ENCODE measurements around the gene SMOC1.
A peak's percentile ranks its signal among the peaks of the same experiment; 100 is the strongest.

The SMOC1 gene

DNA sequence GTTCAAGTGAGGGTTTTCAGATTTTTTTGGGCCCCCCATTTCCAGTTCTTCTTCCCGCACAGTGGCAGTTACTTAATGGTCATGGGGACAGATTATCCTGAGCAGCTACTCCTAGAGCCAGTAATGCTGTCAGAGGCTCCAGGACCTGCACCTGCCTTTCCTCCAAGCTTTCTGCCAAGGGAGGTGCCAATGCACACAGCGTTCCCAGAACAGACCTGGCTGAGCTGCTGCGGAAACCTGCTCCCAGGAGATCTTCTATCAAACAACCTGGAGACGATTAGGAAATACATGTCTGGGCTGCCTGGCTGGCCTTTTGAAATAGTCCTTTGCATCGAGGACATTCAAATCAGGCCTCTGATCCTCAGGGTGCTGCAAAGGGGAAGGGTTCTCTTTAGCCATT, 188.6 kb downstream of the SMOC1 start:
- no peak for DNase-seq (ENCODE audit: low read depth, low spot score)

DNA sequence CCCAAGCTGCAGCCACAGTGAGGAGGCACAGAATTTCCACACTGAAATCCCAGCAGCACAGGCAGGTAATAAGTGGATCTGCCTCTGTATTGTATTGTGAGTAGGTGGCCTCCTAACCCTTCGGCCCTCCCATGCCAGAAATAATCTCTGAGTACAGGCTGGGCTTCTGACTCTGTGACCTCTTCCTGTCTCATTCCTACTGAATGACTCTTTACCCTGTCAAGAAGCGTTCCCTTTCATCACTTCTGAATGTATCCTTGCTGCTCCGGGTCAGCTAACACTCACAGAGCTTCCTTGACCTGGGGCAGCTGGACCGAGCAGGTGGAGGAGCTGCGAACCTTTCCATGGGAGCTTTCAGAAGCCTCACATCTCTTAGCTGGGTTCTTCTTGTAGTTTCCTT, 190.0 kb downstream of the SMOC1 start:
- H3K27ac ChIP-seq, result no peak overlapping the region
- DNase-seq (ENCODE audit: low read depth, low spot score), result no peak

More for the DNA sequence above, 188.6 kb downstream of the SMOC1 start:
- H3K27ac ChIP-seq, result no peak overlapping the region

DNA sequence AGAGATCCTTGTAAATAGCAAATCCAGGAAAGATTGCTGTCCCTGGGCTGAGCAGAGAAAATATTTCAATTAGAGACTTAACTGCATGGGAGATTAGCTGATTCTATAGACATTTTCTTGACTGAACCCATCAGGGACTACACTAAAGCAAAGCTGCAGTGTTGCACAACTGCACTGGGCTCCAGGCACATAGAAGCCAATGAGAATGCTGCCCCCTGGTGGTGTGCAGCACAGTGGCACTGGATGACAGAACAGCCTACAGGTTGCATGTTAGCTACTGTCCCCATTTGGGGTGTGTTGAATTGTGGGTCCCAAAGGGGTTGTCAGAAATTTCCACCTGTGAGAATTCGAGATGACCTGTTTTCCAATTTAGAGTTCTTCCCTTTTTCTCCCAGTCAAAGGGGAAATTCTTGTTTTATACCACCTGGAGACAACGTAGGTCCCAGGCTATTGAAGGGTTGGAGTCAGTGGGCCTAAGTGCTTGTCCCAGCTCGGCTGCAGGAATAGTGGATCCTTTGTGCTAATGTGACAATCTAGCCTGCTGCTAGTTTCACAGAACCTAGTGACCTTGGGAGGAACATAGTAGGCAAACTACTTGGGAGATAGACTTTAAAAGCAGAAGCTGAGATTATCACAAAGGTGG, 194.8 kb downstream of the SMOC1 start:
- peak; percentile 16 for DNase-seq (ENCODE audit: low read depth, low spot score)
- no peak overlapping the region for H3K27ac ChIP-seq

DNA sequence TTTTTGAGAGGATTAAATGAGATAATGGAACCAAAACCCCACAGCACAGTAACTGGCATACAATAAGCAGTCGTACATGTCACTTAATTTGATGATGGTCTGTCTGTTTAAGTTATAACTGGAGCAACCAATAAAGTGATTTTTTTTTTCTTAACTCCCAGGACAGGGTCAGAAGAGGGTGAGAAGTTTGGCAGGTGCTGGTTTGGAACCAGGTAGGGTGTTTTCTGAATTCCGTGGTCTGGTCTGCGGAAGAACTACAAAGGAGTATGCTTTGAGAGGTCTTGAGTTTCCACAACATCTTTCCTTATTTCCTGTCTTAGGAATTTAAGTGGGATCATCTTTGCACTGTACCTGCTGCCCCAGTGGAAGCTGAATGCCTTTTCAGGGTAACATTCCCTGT, 197.8 kb downstream of the SMOC1 start:
- no peak overlapping the region for H3K27ac ChIP-seq
- DNase-seq (ENCODE audit: low read depth, low spot score), result no peak

DNA sequence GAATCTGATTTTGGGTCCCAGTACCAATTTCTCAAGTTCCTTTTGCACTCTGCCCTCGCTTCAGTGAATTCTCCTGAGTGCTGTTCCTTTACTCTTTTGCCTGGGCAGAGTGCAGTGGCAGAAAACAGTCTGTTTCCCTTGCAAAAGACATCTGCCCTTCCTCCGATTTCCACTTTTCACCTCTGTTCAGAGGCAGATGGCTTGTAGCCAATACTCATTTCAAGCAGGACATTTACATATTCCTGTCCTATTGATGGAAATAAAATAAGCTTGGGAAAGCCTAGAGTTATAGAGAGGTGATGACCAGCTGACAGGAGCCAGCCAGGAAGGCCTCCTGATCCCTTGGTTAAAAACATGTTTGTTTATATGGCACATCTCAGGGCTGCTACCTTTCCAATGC, 198.5 kb downstream of the SMOC1 start:
- no peak for DNase-seq (ENCODE audit: low read depth, low spot score)
- no peak overlapping the region for H3K27ac ChIP-seq

DNA sequence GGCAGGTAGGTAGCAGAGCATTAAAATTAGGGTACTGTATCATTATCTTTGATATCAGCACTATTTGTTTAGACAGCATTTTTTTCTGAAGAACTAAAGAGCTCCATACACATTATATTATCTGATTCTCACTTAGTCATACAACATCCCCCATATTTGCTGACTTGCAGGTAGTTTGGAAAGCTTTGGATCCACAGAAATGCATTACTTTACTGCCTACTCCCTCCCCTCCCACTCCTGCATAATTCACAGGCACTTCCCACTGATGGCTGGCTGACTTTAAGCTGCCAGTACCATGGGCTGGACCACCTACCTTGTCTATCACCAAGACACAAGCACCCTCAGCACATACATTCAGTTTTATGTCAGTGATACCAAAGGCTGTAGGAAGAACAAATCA, 199.1 kb downstream of the SMOC1 start:
- no peak overlapping the region for H3K27ac ChIP-seq
- no peak for DNase-seq (ENCODE audit: low read depth, low spot score)

DNA sequence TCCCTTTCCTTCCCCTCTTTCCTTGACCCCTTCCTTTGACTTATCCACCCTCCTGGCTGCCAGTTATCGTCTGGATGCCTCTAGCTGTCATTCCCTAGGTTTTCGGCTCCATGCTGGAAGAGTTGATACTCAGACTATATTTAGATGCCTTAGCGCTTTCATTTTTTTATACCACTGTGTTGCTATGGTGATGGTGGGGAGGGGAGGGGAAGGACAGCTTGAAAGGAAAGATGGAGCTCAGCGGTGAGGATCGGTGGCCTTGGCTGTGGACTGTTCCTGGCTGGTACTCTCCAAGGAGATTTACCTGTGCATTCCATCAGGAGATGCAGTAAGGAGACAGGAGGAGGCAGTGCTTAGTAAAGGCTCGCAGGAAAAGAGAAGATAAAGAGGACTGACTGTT, 200.9 kb downstream of the SMOC1 start:
- no peak overlapping the region for H3K27ac ChIP-seq
- DNase-seq (ENCODE audit: low read depth, low spot score), result no peak

Data from epithelial cell of prostate (primary cell).